ENCODE results near the gene ANAPC16.
"Not testable (repeated sequence)": the region's sequence is repeated elsewhere in the genome, so short reads cannot be mapped to it uniquely, and the experiment has no call there.

The ANAPC16 gene

GRCh38 chr10:72265990-72266865, 50.4 kb downstream of the ANAPC16 start:
- Histone ChIP-seq H2BK15ac (ENCODE audit: low read length) (no peak overlapping the region), H3K79me1 (ENCODE audit: low read depth, low read length) (no peaks in the 10 kb centered on the region), H4K8ac (ENCODE audit: low read depth, low read length) (no peak overlapping the region), H3K27ac (replicated peaks; ENCODE audit: low read length) (no peak overlapping the region), H3K18ac (ENCODE audit: low read length) (no peak overlapping the region), H3K14ac (ENCODE audit: low read length) (no peak overlapping the region), H3K4me3 (ENCODE audit: low read length in 2 of 2) (no peak overlapping the region), H3K27me3 (ENCODE audit: control insufficient read depth in 3 of 3, insufficient read depth in 3 of 3, low read depth in 1 of 3, low read length in 3 of 3) (no peaks in the 10 kb centered on the region), H3K9ac (ENCODE audit: low read depth, low read length, poor library complexity) (no peak overlapping the region), H3K4me2 (ENCODE audit: insufficient read depth, low read length, poor library complexity, severe bottlenecking) (no peak overlapping the region), H2BK12ac (ENCODE audit: low read length) (no peak overlapping the region), H3K36me3 (replicated peaks in 1 of 2; ENCODE audit: control insufficient read depth in 2 of 2, insufficient read depth in 2 of 2, low read length in 2 of 2) (no peaks in the 10 kb centered on the region), H2AK5ac (ENCODE audit: low read depth, low read length) (no peak overlapping the region), H3K23ac (ENCODE audit: low read depth, low read length, poor library complexity) (no peak overlapping the region), H2BK5ac (ENCODE audit: low read length) (no peak overlapping the region), H3K9me3 (replicated peaks in 1 of 2; ENCODE audit: control insufficient read depth in 2 of 2, insufficient read depth in 1 of 2, low read depth in 1 of 2, low read length in 2 of 2) (no peaks in the 10 kb centered on the region), H2BK120ac (ENCODE audit: low read depth, low read length) (no peak overlapping the region), H2AFZ (ENCODE audit: low read length) (peak overlapping the region; percentile 76), H4K91ac (ENCODE audit: low read depth, low read length, poor library complexity) (no peak overlapping the region), H3K4me1 (ENCODE audit: control insufficient read depth in 2 of 2, insufficient read depth in 1 of 2, low read depth in 1 of 2, low read length in 2 of 2) (peaks cover 19 to 28% of the 10 kb centered on the region in 2 donors), H3K4ac (ENCODE audit: low read length) (no peak overlapping the region)
- no CpG with 5 or more reads among the region's 11 CpGs for WGBS, 2 donors (ENCODE audit: extremely low coverage in 2 of 2, insufficient read length in 2 of 2, insufficient replicate concordance in 1 of 2)
- no peak for DNase-seq (ENCODE audit: low spot score)

GRCh38 chr10:72267381-72267780, 51.6 kb downstream of the ANAPC16 start:
- Histone ChIP-seq H3K27ac (replicated peaks; ENCODE audit: low read length) (peak overlapping the region; percentile 30), H2AK5ac (ENCODE audit: low read depth, low read length) (no peak overlapping the region), H3K18ac (ENCODE audit: low read length) (no peak overlapping the region), H3K23ac (ENCODE audit: low read depth, low read length, poor library complexity) (no peak overlapping the region), H3K36me3 (replicated peaks in 1 of 2; ENCODE audit: control insufficient read depth in 2 of 2, insufficient read depth in 2 of 2, low read length in 2 of 2) (no peaks in the 10 kb centered on the region), H2AFZ (ENCODE audit: low read length) (peak overlapping the region; percentile 75), H2BK15ac (ENCODE audit: low read length) (no peak overlapping the region), H3K14ac (ENCODE audit: low read length) (no peak overlapping the region), H3K9me3 (replicated peaks in 1 of 2; ENCODE audit: control insufficient read depth in 2 of 2, insufficient read depth in 1 of 2, low read depth in 1 of 2, low read length in 2 of 2) (no peaks in the 10 kb centered on the region), H3K27me3 (ENCODE audit: control insufficient read depth in 3 of 3, insufficient read depth in 3 of 3, low read depth in 1 of 3, low read length in 3 of 3) (no peaks in the 10 kb centered on the region), H3K4me1 (ENCODE audit: control insufficient read depth in 2 of 2, insufficient read depth in 1 of 2, low read depth in 1 of 2, low read length in 2 of 2) (peaks cover 13 to 26% of the 10 kb centered on the region in 2 donors), H4K91ac (ENCODE audit: low read depth, low read length, poor library complexity) (no peak overlapping the region), H2BK12ac (ENCODE audit: low read length) (no peak overlapping the region), H3K79me1 (ENCODE audit: low read depth, low read length) (no peaks in the 10 kb centered on the region), H3K4me2 (ENCODE audit: insufficient read depth, low read length, poor library complexity, severe bottlenecking) (no peak overlapping the region), H3K9ac (ENCODE audit: low read depth, low read length, poor library complexity) (no peak overlapping the region), H3K4ac (ENCODE audit: low read length) (no peak overlapping the region), H4K8ac (ENCODE audit: low read depth, low read length) (no peak overlapping the region), H2BK120ac (ENCODE audit: low read depth, low read length) (no peak overlapping the region), H3K4me3 (ENCODE audit: low read length in 2 of 2) (no peak overlapping the region), H2BK5ac (ENCODE audit: low read length) (peak overlapping the region; percentile 7)
- DNase-seq (ENCODE audit: low spot score), result no peak
- WGBS, 2 donors (ENCODE audit: extremely low coverage in 2 of 2, insufficient read length in 2 of 2, insufficient replicate concordance in 1 of 2), result no CpG with 5 or more reads among the region's 6 CpGs

GRCh38 chr10:72267819-72268399, 52.1 kb downstream of the ANAPC16 start:
- Histone ChIP-seq H2BK120ac (ENCODE audit: low read depth, low read length) (no peak overlapping the region), H2AK5ac (ENCODE audit: low read depth, low read length) (peak overlapping the region; percentile 76), H3K4me2 (ENCODE audit: insufficient read depth, low read length, poor library complexity, severe bottlenecking) (no peak overlapping the region), H3K14ac (ENCODE audit: low read length) (no peak overlapping the region), H4K8ac (ENCODE audit: low read depth, low read length) (no peak overlapping the region), H3K9ac (ENCODE audit: low read depth, low read length, poor library complexity) (no peak overlapping the region), H3K4ac (ENCODE audit: low read length) (no peak overlapping the region), H3K9me3 (replicated peaks in 1 of 2; ENCODE audit: control insufficient read depth in 2 of 2, insufficient read depth in 1 of 2, low read depth in 1 of 2, low read length in 2 of 2) (no peaks in the 10 kb centered on the region), H3K23ac (ENCODE audit: low read depth, low read length, poor library complexity) (peak overlapping the region; percentile 12), H3K27me3 (ENCODE audit: control insufficient read depth in 3 of 3, insufficient read depth in 3 of 3, low read depth in 1 of 3, low read length in 3 of 3) (no peaks in the 10 kb centered on the region), H2BK5ac (ENCODE audit: low read length) (peak overlapping the region; percentile 7), H3K79me1 (ENCODE audit: low read depth, low read length) (no peaks in the 10 kb centered on the region), H2AFZ (ENCODE audit: low read length) (peak overlapping the region; percentile 75), H3K4me1 (ENCODE audit: control insufficient read depth in 2 of 2, insufficient read depth in 1 of 2, low read depth in 1 of 2, low read length in 2 of 2) (peaks cover 16 to 29% of the 10 kb centered on the region in 2 donors), H4K91ac (ENCODE audit: low read depth, low read length, poor library complexity) (peak overlapping the region; percentile 3), H2BK15ac (ENCODE audit: low read length) (no peak overlapping the region), H3K27ac (replicated peaks; ENCODE audit: low read length) (peak overlapping the region; percentile 30), H3K36me3 (replicated peaks in 1 of 2; ENCODE audit: control insufficient read depth in 2 of 2, insufficient read depth in 2 of 2, low read length in 2 of 2) (no peaks in the 10 kb centered on the region), H2BK12ac (ENCODE audit: low read length) (peak overlapping the region; percentile 91), H3K4me3 (ENCODE audit: low read length in 2 of 2) (no peak overlapping the region), H3K18ac (ENCODE audit: low read length) (peak overlapping the region; percentile 89)
- no CpG with 5 or more reads among the region's 15 CpGs for WGBS, 2 donors (ENCODE audit: extremely low coverage in 2 of 2, insufficient read length in 2 of 2, insufficient replicate concordance in 1 of 2)
- no peak for DNase-seq (ENCODE audit: low spot score)

- H3K79me1 ChIP-seq (ENCODE audit: low read depth, low read length); H3K27ac ChIP-seq (replicated peaks; ENCODE audit: low read length); H3K27me3 ChIP-seq (ENCODE audit: control insufficient read depth in 3 of 3, insufficient read depth in 3 of 3, low read depth in 1 of 3, low read length in 3 of 3); H2BK15ac ChIP-seq (ENCODE audit: low read length); H2BK5ac ChIP-seq (ENCODE audit: low read length); H3K9ac ChIP-seq (ENCODE audit: low read depth, low read length, poor library complexity); H4K8ac ChIP-seq (ENCODE audit: low read depth, low read length); H2AFZ ChIP-seq (ENCODE audit: low read length); H2BK120ac ChIP-seq (ENCODE audit: low read depth, low read length); H3K4ac ChIP-seq (ENCODE audit: low read length); H3K18ac ChIP-seq (ENCODE audit: low read length); H3K36me3 ChIP-seq (replicated peaks in 1 of 2; ENCODE audit: control insufficient read depth in 2 of 2, insufficient read depth in 2 of 2, low read length in 2 of 2); H2BK12ac ChIP-seq (ENCODE audit: low read length); H3K14ac ChIP-seq (ENCODE audit: low read length); H4K91ac ChIP-seq (ENCODE audit: low read depth, low read length, poor library complexity); H3K9me3 ChIP-seq (replicated peaks in 1 of 2; ENCODE audit: control insufficient read depth in 2 of 2, insufficient read depth in 1 of 2, low read depth in 1 of 2, low read length in 2 of 2); H3K4me3 ChIP-seq (ENCODE audit: low read length in 2 of 2); DNase-seq (ENCODE audit: low spot score); H3K4me2 ChIP-seq (ENCODE audit: insufficient read depth, low read length, poor library complexity, severe bottlenecking); H3K23ac ChIP-seq (ENCODE audit: low read depth, low read length, poor library complexity); H2AK5ac ChIP-seq (ENCODE audit: low read depth, low read length): not testable (repeated sequence)
- H3K4me1 ChIP-seq (ENCODE audit: control insufficient read depth in 2 of 2, insufficient read depth in 1 of 2, low read depth in 1 of 2, low read length in 2 of 2), result peaks cover 16 to 29% of the 10 kb centered on the region in 2 donors
- WGBS, 2 donors (ENCODE audit: extremely low coverage in 2 of 2, insufficient read length in 2 of 2, insufficient replicate concordance in 1 of 2), result no CpG with 5 or more reads among the region's 5 CpGs
These were observed 52.8 kb downstream of the ANAPC16 start for GRCh38 chr10:72268475-72269200.
